ENCODE data around the gene KCNC1.

DNA sequence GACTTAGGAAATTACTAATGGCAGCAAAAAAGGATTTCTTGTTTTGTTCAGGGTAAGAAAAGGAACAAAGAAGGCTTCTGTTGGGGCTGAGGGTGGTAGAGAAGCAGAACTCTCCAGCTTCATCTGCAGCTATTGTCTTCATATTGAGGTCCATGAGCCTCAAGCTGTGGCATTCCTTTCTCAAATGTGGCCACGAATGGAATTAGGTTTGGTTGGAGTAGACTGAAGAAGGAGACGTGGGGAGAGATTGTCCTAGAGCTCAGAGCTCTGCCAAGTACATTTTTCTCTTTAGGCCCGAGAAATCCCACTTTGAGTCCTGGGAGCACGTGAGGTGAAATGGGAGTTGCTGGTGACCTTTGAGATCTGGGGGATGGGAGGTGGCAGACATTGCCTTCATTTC is 41.0 kb upstream of the KCNC1 start:
- TF ChIP-seq FOXP2 (optimal IDR thresholded peaks at IDR 0.05; ENCODE audit: control extremely low read depth, extremely low read length, insufficient read depth) (no peak), EZH2 (IDR thresholded peaks at IDR 0.05) (no peak), POLR2AphosphoS5 (IDR thresholded peaks at IDR 0.05; ENCODE audit: borderline replicate concordance, low read depth, low read length) (no peak)

Measured in SK-N-MC (cell line).